GM19239 (cell line): ENCODE results near the gene ADH1A.
"Not testable (repeated sequence)": the region's sequence is repeated elsewhere in the genome, so short reads cannot be mapped to it uniquely, and the experiment has no call there.

ENCODE experiments used
- DNase-seq: peaks from one replicate; pipeline ENCODE4 v3.0.0; 2011; ENCODE audit warnings: low spot score; ENCODE audit not compliant: insufficient read length
- FAIRE-seq: peaks from 2 replicates; lab custom pipeline; 2011; peaks lifted over from hg19 to GRCh38; lab: Jason Lieb, UNC

Gene ADH1A

DNA sequence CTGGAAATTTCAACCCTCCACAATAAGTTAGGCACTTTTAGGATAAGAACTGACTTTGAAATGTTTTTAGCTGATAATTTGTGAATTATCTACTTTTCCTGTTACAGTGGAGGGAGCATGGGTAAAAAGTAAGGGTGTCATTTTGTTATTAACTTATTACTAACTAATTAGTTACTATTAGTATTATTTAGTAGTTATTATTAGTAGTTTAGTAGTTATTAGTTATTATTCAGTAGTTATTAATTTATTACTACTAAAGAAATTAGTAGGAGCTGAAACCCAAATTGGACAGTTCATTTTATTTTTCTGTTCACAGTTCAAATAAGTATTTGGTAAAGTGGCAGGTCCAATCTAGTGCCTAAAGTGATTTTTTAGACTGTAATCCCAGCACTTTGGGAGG is 5.4 kb downstream of the ADH1A start:
- DNase-seq (no peak), FAIRE-seq (no peak)

DNA sequence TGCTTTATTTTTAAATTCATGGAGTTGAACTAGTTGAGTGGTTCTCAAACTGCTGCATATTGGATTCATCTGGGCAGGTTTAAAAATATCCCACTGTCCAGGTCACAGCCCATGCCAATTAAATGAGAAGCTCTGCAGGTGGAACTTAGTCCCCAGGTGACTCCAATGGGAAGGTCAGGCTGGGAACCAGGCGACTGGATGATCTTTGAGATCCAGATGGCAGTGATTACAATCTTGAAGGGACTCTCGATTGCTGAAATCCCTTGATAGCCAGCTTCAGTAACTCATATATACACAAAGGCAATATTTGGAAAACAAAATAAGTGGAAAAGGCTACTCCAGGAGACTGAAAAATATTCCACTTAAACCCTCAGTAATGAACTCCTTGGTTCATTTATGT is 8.1 kb downstream of the ADH1A start:
- FAIRE-seq (no peak), DNase-seq (no peak)

DNA sequence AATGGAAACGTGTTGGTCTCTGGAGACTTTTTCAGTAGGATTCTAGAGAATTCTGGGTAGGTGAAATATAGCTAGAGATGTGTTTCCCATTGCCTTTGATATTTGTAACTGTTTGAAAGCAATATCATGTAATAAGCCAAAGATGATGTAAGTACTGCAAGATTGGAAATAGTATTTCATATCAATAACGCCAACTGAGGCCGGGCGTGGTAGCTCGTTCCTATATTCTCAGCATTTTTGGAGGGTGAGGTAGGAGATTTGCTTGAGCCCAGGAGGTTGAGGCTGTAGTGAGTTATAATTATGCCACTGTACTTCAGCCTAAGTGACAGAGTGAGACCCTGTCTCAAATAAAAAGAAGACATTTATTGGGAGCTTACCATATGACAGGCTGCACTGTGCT is 9.5 kb downstream of the ADH1A start:
- DNase-seq = no peak
- no peak for FAIRE-seq

DNA sequence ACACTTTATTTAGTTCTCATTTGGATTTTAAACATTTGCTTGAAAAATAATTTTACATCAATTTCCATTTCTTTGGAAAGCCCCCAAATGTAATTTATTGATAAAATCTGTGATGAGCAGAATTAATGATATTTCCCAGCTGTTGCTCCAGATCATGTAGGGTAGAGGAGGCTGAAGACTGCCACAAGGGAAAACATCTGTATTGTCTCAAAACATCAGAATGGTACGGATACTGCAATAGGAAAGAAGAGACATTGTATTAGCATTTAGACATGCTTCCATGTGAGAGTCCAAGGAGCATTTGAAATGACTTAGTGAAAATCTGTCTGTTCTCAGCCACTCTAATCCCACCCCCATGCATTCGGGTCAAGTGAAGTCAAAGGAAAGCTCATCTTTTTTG is 14.4 kb downstream of the ADH1A start:
- FAIRE-seq = no peak
- no peak for DNase-seq

DNA sequence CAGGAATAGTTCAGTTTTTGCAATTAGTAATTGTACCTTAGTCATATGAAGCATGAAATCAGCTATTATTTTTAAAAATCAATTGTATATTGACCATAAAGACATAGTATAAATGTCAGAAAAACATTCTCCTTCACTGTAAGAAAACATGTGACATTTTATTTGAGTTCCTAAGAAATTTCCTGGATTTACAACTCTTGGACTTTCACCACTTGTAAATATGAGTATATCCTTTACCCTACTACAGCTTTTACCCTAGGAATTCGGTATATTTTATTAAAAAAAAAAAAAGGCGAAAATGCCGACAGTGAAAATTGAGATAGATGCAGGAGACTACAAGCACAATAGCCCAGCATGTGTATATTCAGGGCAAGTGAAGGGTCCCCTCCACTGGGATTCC is 14.9 kb downstream of the ADH1A start:
- FAIRE-seq (no peak), DNase-seq (no peak)

DNA sequence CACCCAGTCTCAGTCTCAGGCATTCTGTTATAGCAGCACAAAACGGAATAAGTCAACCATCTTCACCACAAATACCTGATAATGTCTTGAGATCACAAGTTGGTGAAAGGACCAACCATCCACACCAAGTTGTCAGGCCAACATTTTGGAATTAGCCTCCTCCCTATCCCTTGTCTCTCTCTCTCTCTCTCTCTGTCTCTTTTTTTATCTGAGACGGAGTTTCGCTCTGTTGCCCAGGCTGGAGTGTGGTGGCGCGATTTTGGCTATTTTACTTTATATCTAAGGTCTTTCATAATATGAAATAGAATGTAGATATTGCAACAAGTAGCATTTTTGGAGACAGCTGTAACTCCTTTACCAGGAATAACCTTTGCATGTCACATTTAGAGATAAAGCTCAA is 15.7 kb downstream of the ADH1A start:
- no peak for DNase-seq
- no peak for FAIRE-seq

DNA sequence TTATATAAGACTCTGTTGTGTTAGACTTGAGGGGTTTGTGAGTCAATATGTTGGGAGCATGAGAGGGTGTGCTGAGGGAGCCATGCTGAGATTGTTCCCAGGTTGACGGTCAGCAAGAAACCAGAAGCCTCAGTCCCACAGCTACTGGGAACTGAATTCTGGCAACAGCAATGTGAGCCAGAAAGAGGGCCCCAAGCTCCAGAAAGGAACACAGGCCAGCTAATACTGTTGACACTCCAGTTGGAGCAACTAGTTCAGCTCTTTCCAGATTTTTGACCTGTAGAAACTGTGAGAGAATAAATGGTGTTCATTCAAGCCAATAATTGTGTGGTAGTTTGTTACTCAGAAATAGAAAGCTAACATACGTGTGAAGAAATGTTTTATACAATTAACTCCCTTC is 17.1 kb downstream of the ADH1A start:
- DNase-seq = no peak
- FAIRE-seq = no peak

DNA sequence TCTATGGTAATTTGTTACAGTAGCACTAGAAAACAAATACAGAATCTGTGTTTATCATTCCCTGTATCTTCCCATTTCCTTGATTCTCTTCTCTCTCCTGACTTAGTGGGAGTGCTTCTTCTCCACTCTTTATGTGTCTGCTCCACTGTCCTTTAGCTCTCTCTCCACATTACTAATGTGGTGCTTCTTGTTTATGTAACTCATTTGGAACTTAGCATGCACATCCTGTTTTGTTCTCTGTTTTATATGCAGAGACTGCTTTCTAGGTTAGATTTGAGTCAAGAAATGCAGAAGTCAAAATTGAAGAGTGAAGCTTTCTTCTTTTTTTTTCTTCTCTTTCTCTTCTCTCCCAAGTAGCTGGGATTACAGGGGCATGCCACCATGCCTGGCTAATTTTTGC is 25.9 kb downstream of the ADH1A start:
- FAIRE-seq = no peak

DNA sequence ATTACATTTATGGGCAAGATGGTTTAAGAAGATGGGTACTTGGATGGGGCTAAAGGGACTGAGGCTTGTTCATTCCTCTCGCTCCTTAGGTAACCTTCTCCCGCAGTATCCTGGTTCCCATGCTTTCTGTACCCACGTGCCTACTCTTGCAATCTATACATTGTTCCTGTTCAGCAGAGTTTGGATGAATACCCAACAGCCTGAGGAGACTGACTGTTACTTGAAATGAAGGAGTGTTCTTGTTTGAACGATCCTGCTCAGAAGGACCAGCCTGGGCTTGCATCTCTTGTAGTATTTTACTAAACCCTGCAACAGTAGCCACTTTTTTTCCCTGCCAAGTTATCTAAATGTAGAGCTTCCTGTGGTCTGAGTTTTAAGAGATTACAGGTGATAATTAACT is 38.0 kb downstream of the ADH1A start:
- no peak for FAIRE-seq
- no peak for DNase-seq

More for the DNA sequence above, 25.9 kb downstream of the ADH1A start:
- no peak for DNase-seq

DNA sequence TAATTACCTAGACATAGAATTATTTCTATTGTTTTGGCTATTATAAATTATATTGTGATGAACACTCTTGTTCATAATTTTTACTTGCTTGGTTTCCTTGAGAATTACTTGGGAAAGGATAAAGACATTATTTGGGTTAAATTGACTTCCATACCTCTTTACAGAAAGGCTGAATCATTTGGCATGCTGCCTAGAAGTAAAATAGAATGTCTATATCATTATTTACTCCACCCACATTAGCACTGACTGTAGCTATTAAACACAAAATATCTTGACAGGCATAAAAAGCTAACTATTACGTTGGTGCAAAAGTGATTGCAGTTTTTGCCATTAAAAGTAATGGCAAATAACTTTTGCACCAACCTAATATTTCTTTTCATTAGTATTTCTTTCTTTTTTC is 42.1 kb downstream of the ADH1A start:
- FAIRE-seq (no peak), DNase-seq (no peak)

DNA sequence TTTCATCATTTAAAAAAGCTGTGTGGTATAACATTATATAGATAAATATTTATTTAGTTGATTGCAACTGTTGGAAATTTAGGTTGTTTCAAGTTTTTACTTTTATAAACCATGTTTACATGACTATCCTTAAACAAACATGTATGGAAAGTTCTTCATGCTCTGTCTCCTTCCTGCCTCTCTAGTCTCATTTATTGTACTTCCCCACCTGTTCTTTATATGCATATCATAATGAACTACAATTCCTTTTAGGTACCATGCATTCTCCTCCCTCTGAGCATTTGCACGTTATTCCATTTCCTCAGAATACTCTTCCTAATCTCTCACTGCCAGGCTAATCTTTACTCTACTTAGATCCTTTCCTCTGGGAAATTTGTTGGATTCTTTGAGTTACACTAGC is 54.8 kb downstream of the ADH1A start:
- no peak for FAIRE-seq

DNA sequence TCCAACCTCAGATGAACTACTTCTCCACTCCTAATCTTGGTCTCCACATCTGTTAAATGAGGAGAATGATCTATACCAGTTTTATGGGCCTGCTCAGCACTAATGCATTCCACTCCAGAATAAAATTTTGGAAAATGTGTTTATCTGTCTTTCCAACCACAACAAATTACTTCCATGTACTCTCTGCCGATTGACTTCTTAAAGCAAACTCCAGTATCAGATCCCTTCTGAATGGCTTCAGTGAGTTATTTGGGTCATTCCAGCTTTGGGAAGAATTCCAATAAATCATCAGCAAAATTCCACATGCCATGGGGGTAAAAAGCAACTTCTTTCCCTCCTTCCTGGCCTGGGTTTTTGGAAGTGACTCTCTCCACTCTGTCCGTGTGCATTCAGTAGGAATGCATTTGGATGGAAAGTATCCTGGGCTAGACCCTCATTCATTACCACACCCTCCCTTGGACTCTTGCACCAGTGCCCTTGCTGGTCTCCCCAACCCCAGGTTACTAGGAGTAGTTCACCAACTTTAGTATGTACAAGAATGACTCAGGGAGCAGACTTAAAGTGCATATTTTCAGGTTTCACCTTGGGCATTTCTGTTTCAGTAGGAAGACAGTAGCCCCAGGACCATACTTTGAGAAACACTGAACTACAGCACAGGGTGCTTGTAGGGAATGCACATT is 56.3 kb downstream of the ADH1A start:
- DNase-seq = no peak
- FAIRE-seq = no peak

More for the DNA sequence above, 54.8 kb downstream of the ADH1A start:
- no peak for DNase-seq

DNA sequence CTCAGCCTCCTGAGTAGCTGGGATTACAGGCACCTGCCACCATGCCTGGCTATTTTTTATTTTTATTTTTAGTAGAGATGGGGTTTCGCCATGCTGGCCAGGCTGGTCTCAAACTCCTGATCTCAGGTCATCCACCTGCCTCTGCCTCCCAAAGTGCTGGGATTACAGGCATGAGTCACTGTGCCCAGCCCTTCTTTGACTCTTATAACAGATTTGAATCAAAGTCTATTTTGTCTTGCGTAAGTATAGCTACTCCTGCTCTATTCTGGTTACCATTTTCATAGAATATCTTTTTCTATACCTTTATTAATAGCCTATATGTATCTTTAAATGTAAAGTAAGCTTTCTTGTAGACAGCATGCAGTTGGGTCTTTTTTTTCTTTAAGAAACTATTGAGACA is 57.4 kb downstream of the ADH1A start:
- not testable (repeated sequence) for FAIRE-seq, DNase-seq

DNA sequence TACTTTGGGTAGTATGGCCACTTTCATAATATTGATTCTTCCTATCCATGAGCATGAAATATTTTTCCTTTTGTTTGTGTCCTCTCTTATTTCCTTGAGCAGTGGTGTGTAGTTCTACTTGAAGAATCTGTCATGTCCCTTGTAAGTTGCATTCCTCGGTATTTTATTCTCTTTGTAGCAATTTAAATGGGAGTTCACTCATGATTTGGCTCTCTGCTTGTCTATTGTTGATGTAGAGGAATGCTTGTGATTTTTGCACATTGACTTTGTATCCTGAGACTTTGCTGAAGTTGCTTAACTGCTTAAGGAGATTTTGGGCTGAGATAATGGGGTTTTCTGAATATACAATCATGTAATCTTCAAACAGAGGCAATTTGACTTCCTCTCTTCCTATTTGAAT is 62.1 kb downstream of the ADH1A start:
- DNase-seq, FAIRE-seq: not testable (repeated sequence)

DNA sequence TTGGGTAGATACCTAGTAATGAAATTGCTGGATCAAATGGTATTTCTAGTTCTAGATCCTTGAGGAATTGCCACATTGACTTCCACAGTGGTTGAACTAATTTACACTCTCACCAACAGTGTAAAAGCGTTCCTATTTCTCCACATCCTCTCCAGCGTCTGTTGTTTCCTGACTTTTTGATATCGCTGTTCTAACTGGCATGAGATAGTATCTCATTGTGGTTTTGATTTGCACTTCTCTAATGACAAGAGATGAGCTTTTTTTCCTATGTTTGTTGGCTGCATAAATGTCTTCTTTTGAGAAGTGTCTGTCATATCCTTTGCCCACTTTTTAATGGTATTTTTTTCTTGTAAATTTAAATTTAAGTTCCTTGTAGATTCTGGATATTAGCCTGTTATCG is 63.1 kb downstream of the ADH1A start:
- not testable (repeated sequence) for FAIRE-seq, DNase-seq
